Muscle layer of duodenum (tissue), 2 donors: Measurements from ENCODE around the gene VSIG1.

ENCODE experiments used
- H3K27ac ChIP-seq: one replicate; pipeline ENCODE4 v1.7.0; 2013; ENCODE audit warnings: mild to moderate bottlenecking, low read length
- H3K27me3 ChIP-seq: one replicate; pipeline ENCODE4 v1.7.0; 2013; ENCODE audit warnings: low read depth, mild to moderate bottlenecking, control low read depth, low read length
- H3K36me3 ChIP-seq, 2 donors: one replicate each; pipeline ENCODE4 v1.7.0; 2013; ENCODE audit warnings: low read length in 2 of 2, control low read depth in 1 of 2, mild to moderate bottlenecking in 1 of 2; ENCODE audit not compliant: insufficient read depth in 2 of 2, control insufficient read depth in 1 of 2
- H3K4me1 ChIP-seq, 2 donors: one replicate each; pipeline ENCODE4 v1.7.0; 2013; ENCODE audit warnings: low read length in 2 of 2, mild to moderate bottlenecking in 2 of 2, control low read depth in 1 of 2, moderate library complexity in 1 of 2; ENCODE audit not compliant: insufficient read depth in 2 of 2, control insufficient read depth in 1 of 2
- H3K4me3 ChIP-seq, 2 donors: one replicate each; pipeline ENCODE4 v1.7.0; 2013; ENCODE audit warnings: low read length in 2 of 2, low read depth in 1 of 2, mild to moderate bottlenecking in 1 of 2
- H3K9me3 ChIP-seq, 2 donors: one replicate each; pipeline ENCODE4 v1.7.0; 2013; ENCODE audit warnings: low read length in 2 of 2, control low read depth in 1 of 2, mild to moderate bottlenecking in 1 of 2; ENCODE audit not compliant: control insufficient read depth in 1 of 2
- donor health status: healthy.

The VSIG1 gene

DNA sequence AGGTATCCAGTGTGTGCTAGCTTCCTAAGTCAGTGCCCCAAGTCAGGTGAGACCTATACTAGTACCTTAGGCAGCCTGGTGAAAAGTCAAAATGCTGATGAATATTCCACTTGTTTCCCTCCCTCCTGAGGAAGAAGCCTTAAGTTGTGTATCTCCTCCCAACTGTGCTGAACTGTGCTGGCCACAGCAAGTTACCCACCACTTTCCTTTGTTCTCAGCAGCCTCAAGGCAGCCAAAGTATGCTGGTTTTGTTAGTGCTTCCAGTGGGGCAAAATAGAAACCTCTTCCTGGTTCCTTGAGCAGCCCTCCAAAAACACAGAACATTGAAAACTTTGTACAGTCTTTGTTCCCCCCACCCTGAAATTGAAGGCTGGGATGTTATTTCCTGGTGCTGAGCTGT lies 60.6 kb downstream of the VSIG1 start:
- Histone ChIP-seq H3K27ac (no peak overlapping the region), H3K27me3 (no peaks in the 10 kb centered on the region), H3K4me1 (no peaks in the 10 kb centered on the region), H3K36me3 (no peaks in the 10 kb centered on the region), H3K4me3 (no peak overlapping the region), H3K9me3 (no peaks in the 10 kb centered on the region)

DNA sequence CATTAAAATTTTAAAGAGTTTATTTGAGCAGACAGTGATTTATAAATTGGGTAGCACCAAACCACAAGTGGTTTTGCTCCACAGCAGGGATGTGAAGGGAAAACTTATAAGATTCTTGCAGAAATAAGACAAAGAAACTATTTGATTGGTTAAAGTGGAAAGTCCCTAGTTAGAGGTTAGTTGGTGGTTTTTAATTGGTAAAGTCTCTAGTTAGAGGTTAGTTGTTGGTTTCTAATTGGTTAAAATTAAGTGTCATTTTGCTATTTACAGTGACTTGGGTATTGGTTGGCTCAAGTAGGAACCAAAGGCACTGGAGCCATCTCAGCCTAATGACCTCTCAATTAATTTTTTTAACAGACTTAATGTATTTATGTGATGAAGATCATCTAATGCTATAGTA lies 69.7 kb downstream of the VSIG1 start:
- H3K36me3 ChIP-seq, result no peaks in the 10 kb centered on the region

DNA sequence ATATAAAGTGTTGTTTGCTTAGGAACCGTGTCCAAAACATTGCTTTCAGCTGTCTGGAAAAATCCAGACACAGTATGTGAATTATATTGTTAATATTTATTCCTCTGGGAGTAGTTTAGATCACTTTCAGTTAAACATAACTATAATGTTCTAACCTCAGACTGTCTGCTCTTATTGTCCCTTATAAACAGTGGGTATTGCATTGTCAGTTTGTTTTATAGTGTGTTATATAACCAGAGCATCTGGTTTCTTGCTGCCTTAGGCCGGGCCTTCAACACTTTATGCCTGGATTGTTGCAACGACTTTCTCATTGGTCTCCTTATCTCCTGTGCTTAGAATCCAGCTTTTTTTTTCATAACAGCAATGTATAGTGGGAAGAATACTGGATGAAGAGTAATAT lies 73.1 kb downstream of the VSIG1 start:
- peaks cover 0 to 12% of the 10 kb centered on the region in 2 donors for H3K4me1 ChIP-seq
- no peaks in the 10 kb centered on the region for H3K27me3 ChIP-seq
- H3K27ac ChIP-seq, result no peak overlapping the region
- no peaks in the 10 kb centered on the region for H3K9me3 ChIP-seq
- no peaks in the 10 kb centered on the region for H3K36me3 ChIP-seq
- H3K4me3 ChIP-seq, result no peak overlapping the region

More for the DNA sequence above, 69.7 kb downstream of the VSIG1 start:
- Histone ChIP-seq H3K9me3 (no peaks in the 10 kb centered on the region), H3K4me3 (no peak overlapping the region), H3K27me3 (no peaks in the 10 kb centered on the region), H3K4me1 (no peaks in the 10 kb centered on the region), H3K27ac (no peak overlapping the region)

DNA sequence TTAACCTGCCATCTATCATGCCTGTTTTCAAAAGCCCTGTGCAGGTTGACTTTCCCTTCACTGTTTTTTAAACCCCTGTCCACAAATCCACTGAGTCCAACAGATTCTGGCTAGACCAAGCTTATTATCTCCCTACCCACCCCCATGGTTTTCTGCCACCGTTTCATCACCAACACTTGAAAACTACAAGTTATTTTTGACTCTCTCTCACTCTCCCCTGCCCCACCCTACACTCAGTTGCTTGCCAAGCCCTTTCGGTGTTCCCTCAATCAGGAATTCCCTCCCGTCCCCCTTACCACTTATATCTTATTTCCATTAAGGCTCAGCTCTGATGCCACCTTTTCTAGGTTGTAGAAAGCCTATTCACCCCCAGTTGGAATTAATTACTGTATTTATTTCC lies 76.4 kb downstream of the VSIG1 start:
- Histone ChIP-seq H3K27ac (no peak overlapping the region), H3K4me1 (peaks cover 0 to 12% of the 10 kb centered on the region in 2 donors), H3K4me3 (no peak overlapping the region), H3K27me3 (no peaks in the 10 kb centered on the region), H3K36me3 (no peaks in the 10 kb centered on the region), H3K9me3 (no peaks in the 10 kb centered on the region)

DNA sequence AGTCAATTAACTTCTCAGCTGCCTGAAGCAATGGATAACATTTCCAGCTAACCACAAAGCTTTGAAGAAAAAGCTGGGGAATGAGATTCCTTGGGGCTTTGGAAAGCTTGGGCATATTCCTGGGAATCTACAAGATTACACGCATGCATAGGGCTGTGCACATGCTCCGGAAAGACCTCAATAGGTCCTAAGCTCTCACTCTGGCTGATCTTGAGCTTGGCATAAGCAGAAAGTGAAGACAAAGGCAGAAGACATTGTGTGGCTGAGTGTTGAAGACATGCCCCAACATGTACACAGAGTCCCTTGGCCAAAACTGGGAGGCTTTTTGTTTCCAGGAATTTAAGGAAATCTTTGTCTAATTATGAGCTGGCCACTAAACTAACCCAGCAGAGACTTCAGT lies 77.9 kb downstream of the VSIG1 start:
- no peak overlapping the region for H3K4me3 ChIP-seq
- peaks cover 0 to 12% of the 10 kb centered on the region in 2 donors for H3K4me1 ChIP-seq
- H3K27ac ChIP-seq, result no peak overlapping the region
- no peaks in the 10 kb centered on the region for H3K27me3 ChIP-seq
- no peaks in the 10 kb centered on the region for H3K9me3 ChIP-seq
- no peaks in the 10 kb centered on the region for H3K36me3 ChIP-seq

DNA sequence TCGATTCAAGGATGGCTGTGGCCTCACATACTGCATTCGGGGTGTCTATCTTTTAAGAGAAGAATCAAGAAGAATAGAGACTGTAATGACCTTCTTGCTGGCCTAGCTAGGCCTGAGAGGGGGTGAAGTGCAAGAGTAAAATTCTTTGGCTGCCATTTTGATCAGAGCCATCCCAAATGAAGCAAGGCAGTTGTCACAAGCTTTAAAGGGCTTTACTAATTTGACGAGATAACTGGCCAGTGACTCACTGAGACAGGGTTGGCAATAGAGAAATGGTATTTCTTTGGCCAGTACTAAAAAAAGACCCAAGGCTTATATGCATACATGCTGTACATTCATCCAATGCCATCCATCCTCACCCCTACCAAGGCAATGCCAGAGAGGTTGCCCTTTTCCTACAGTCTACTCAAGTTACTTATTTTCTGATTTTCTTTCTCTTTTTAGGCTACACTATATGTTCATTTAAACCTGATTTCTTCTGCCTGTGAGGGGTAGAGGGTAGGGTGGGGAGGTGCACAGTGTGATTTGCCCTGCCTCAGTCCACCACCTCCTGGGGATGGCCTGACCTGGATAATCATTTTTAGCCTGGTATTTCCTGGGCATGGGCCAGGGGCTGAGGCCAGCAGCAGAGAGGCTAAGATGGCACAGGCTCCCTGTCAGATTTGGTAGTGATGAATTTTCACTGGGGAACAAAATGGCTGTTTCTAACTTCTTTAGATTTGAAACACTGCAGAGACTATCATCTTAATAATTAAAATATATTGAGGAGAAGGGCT lies 78.9 kb downstream of the VSIG1 start:
- H3K36me3 ChIP-seq, result no peaks in the 10 kb centered on the region
- H3K27ac ChIP-seq, result no peak overlapping the region
- no peaks in the 10 kb centered on the region for H3K27me3 ChIP-seq
- H3K9me3 ChIP-seq, result no peaks in the 10 kb centered on the region
- H3K4me3 ChIP-seq, result no peak overlapping the region
- H3K4me1 ChIP-seq, result peaks cover 0 to 12% of the 10 kb centered on the region in 2 donors

- Histone ChIP-seq H3K4me1 (peaks cover 0 to 7% of the 10 kb centered on the region in 2 donors), H3K4me3 (no peak overlapping the region), H3K27me3 (no peaks in the 10 kb centered on the region), H3K27ac (no peak overlapping the region), H3K9me3 (no peaks in the 10 kb centered on the region), H3K36me3 (peaks cover 0 to 9% of the 10 kb centered on the region in 2 donors)
These were observed 81.8 kb downstream of the VSIG1 start for GRCh38 chrX:108126661-108127060.

DNA sequence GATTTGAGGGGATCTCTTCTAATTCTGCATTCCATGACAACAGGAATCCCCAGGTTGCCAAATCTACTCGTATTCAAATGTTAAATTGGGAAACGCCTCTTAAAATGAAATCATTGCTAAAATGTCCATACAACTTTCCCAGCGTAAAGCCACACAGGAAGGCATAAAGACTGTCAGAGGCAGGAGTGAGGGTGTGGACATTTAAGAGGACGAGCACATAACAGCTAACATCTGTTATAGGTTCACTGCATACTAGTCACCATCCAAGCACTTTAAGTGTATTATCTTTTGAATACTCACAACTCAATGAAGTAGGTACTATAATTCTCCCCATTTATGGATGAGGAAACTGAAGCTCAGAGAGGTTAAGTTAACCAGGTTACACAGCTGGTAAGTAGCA lies 82.3 kb downstream of the VSIG1 start:
- Histone ChIP-seq H3K4me3 (no peak overlapping the region), H3K27ac (no peak overlapping the region), H3K9me3 (no peaks in the 10 kb centered on the region), H3K36me3 (peaks cover 0 to 10% of the 10 kb centered on the region in 2 donors), H3K27me3 (no peaks in the 10 kb centered on the region), H3K4me1 (peaks cover 0 to 5% of the 10 kb centered on the region in 2 donors)
